GM19035 (cell line): ENCODE data around the gene TLE4.
"Not testable (repeated sequence)": the region's sequence is repeated elsewhere in the genome, so short reads cannot be mapped to it uniquely, and the experiment has no call there.

ENCODE experiments used
- ATAC-seq: cut with Tn5 transposase; IDR thresholded peaks from one replicate; pipeline ENCODE4 v1.9.1; 2021; ENCODE audit not compliant: unreplicated experiment

Gene TLE4

GRCh38 chr9:79598562-79599345, 27.0 kb downstream of the TLE4 start:
- ATAC-seq, result no peak

- no peak for ATAC-seq
Measured at GRCh38 chr9:79600466-79600865, 28.7 kb downstream of the TLE4 start.

GRCh38 chr9:79603222-79603920, 31.6 kb downstream of the TLE4 start:
- ATAC-seq, result no peak

GRCh38 chr9:79604149-79604548, 32.4 kb downstream of the TLE4 start:
- no peak for ATAC-seq

DNA sequence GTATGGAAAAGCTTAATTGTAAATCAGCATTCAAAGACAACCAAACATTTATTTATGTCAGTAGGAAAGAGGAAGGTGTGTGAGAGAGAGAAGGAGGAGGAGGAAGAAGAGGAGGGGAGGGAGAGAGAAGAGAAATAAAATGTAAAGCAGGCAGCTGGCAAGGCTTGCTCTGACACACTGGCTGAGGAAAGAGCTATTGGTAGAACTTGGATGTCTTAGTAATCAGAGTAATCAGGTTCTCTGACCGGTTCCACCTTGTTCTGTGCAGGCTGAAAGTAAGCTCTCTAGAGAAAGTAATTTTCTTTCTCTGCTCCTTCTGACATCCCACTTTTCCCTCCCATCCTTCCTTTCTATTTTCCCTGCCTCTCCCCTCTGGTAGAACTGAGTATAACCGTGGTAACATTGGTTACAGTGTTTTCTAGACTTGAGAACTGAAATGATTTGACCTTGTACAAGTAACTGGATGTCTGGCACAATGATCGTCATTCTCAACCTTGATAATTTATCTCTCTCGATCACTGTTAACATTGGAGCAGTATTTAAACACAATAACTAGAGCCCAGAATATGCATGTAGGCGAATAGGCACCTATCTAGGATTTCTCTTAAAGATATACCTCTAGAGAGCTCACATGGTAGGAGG, 33.3 kb downstream of the TLE4 start:
- ATAC-seq, result no peak

DNA sequence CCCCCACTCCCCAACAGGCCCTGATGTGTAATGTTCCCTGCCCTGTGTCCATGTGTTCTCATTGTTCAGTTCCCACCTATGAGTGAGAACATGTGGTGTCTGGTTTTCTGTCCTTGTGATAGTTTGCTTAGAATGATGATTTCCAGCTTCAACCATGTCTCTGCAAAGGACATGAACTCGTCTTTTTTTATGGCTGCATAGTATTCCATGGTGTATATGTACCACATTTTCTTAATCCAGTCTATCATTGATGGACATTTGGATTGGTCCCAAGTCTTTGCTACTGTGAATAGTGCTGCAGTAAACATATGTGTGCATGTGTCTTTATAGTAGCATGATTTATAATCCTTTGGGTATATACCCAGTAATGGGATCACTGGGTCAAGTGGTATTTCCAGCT, 34.8 kb downstream of the TLE4 start:
- ATAC-seq, result not testable (repeated sequence)

DNA sequence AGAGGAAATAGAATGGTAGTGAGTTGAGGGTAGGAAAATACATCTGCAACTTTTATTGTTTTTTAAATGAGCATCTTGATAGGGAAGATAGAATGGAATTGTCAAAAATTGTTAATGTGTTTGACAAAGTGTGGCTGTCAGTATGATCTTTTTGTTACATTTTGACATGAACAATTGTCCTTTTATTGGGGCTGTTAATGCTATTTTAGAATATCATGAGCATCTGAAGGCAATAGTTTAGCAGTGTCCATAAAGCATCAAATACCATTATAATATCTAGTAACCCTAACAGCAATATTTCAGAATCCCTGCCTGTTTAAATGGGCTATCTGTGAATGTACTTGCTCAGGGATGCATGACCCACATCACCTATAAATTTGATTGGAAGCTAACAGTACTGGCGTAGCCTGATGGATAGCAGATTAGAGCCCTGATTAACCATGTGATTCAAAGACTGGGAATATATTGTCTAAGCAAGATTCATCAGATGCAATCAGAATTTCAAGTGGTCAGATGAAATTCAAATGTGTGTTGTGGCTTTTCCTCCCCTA, 37.8 kb downstream of the TLE4 start:
- no peak for ATAC-seq

DNA sequence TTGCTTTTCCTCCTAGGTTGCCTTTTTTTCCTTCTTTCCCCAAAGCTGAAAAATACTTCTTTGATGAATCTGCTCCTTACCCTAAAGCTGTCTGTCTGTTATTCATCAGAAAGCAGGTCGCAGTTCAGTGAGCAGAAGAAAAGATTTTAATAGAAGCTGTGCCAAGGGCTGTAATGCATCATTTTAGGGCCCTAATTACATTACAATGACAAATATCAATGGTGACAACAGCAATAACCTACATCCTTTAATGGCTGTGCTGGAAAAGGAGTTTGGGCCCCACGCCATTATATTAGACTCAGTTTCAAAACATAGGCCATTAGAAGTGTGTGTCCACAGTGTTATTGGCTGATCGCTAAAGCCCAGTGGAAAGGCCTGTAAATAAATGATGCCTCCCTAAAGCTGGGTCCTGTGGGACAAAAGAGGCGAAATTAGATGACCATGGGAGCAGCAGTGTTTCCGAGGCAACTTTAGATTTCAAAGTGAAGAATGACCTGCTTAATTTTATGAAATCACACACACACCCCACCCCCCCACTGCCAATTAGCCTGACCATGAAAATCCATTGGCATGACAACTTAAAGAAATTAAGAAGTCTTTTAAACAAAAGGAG, 38.4 kb downstream of the TLE4 start:
- no peak for ATAC-seq

- peak; percentile 70 for ATAC-seq
Measured at GRCh38 chr9:79610791-79611614, 39.2 kb downstream of the TLE4 start.

- no peak for ATAC-seq
Measured at GRCh38 chr9:79613145-79613544, 41.4 kb downstream of the TLE4 start.

DNA sequence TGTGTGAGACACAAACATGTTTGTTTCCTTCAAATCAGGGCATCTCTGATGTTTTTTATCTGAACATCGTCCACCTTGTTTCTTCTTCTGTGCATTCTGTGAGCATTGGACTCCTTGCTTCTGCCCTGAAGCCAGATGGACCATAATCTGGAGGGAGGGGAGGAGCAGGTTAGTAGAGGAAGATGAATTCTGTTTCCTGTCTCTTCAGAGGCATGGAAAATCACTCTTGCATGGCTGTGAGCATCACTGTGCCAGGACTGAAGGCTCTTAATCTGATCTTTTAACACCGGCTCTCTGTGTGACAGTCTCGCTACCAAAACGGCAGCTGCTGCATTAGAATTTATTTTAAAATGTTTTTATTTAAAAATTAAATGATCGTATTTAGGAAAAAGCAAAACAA, 43.3 kb downstream of the TLE4 start:
- no peak for ATAC-seq

GRCh38 chr9:79616013-79616412, 44.2 kb downstream of the TLE4 start:
- ATAC-seq, result no peak

GRCh38 chr9:79616971-79617370, 45.2 kb downstream of the TLE4 start:
- no peak for ATAC-seq

GRCh38 chr9:79617395-79617794, 45.6 kb downstream of the TLE4 start:
- no peak for ATAC-seq

GRCh38 chr9:79619930-79620329, 48.2 kb downstream of the TLE4 start:
- no peak for ATAC-seq

GRCh38 chr9:79621916-79622575, 50.3 kb downstream of the TLE4 start:
- no peak for ATAC-seq

DNA sequence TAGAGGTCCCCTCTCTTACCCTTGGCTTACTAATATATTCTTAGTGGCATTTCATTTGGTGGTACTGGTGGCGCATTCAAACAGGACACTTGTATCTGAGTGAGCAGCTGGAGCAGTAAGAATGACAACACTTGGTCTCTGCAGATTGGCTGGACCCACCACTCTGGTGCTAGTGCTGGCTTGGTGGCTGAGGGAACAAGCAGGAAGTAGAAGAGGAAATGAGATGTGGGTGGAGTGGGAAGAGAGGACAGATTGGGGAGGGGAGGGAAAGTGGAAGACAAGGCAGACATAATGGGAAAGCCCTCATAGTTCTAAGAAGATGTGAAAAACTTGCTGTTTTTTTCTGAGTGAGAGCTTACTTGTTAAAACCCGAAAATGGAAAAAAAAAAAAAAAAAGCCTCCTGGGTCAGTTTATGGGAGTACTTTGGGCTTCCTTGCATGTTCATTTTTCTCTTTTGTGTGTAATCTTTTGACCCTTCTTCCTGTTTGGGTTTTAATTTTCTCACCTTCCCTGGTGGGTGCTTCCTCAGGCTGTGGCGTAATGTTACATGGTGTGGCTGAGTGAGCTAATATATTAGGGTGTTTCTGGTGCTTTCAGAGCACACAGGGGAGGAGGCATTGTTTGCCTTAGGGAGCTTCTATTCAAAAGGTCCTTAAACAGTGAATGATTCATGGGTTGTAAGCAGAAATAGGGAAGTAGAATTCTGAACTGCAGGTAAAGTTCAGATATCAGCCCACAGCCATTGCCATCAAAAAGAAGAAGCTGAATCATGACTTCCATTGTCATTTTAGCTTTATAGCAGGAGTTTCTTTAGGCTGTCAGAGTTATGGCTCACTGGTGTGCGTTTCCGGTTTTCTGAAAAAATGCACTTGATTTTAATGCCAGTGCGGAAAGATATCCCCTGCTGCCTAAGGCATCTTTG, 52.3 kb downstream of the TLE4 start:
- peak; percentile 93 for ATAC-seq

DNA sequence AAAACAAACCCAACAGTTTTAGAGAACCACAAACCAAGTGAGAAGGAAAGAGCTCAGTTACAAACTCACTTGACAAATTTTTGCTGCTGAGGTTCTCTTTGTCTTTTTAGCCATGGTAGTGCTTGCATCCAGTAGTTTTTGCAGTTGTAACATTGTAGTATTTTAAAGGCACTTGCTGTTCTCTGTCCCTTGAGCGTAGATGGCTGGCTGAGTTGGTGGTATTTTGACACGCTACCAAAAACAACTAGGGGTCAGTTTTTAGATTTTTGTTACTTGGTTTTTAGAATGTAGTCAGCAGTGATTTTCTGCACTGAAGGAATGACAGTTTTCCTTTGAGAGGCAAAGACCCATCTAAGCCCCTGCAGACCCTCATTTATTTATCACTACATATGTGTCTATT, 58.0 kb downstream of the TLE4 start:
- no peak for ATAC-seq
